PFSK-1 (cell line): Measurements from ENCODE around the gene HERC5.

Experiments used
- POLR2AphosphoS5 ChIP-seq: IDR thresholded peaks from 2 replicates; pipeline ENCODE4 v1.6.1; 2012; ENCODE audit warnings: low read depth, mild to moderate bottlenecking, control low read depth, low read length, moderate library complexity
- SIN3A ChIP-seq: IDR thresholded peaks from 2 replicates; pipeline ENCODE4 v1.6.1; 2012; ENCODE audit warnings: mild to moderate bottlenecking, low read length, moderate library complexity, borderline replicate concordance; ENCODE audit not compliant: insufficient read depth
- TAF1 ChIP-seq: IDR thresholded peaks from 2 replicates; pipeline ENCODE4 v1.6.1; 2012; ENCODE audit warnings: low read length, control low read depth, borderline replicate concordance; ENCODE audit not compliant: insufficient read depth

DNA sequence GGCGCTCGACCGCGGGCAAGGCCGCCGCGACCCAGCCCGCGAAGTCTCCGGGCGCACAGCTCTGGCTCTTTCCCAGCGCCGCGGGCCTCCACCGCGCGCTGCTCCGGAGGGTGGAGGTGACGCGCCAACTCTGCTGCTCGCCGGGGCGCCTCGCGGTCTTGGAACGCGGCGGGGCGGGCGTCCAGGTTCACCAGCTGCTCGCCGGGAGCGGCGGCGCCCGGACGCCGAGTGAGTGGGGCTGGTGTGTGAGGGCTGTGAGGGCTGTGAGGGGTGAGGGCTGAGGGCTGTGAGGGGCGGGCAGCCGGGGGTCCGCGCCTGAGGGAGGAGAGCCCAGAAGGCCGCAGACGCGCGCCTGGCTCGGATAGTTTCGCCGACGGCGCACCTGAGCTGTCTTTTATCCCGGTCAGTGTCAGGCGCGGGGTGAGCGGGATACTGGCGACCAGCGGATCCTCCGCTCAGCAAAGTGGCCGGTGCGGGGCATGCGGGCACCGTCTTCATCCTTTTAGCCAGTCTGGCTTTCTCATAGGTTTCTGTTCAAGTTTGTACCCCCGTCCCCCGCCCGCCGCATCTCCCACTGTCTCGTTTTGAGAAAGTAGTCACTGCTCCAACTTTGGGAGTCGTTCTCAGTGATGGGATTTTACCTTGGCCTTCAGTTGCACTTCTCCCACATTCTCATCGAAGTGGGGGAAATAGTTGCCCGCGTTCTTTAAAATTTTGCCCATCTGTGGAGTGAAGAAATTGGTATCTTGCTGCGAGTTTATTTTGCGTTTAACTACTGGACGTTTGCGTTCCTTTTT lies 586 bp downstream of the HERC5 start:
- TF ChIP-seq TAF1 = no peak
- TF ChIP-seq POLR2AphosphoS5 = no peak
- TF ChIP-seq SIN3A = no peak
